HCT116 (cell line): ENCODE results near the gene PRKAG1.

ENCODE experiments used
- CTCF ChIP-seq, 3 experiments: fragments of 200-600 bp in 1 of 3; sonication (generic) in 1 of 3; IDR thresholded peaks in 2 of 3; conservative IDR thresholded peaks in 1 of 3; 2 replicates each; pipeline ENCODE4 v1.5.1; 2012 to 2017; ENCODE audit warnings: low read depth in 2 of 3, low read length in 2 of 3, antibody characterized with exemption in 1 of 3, borderline replicate concordance in 1 of 3, control low read depth in 1 of 3, mild to moderate bottlenecking in 1 of 3, mixed read lengths in 1 of 3, mixed run types in 1 of 3, moderate library complexity in 1 of 3; ENCODE audit not compliant: insufficient read depth in 1 of 3
- EZH2 ChIP-seq: fragments of 200-600 bp; sonication (generic); IDR thresholded peaks from 2 replicates; pipeline ENCODE4 v1.6.1; 2017; ENCODE audit warnings: antibody characterized with exemption, mixed run types
- FOSL1 ChIP-seq: IDR thresholded peaks from 2 replicates; pipeline ENCODE4 v1.6.1; 2012; ENCODE audit warnings: low read depth
- POLR2A ChIP-seq: IDR thresholded peaks from 2 replicates; pipeline ENCODE4 v1.7.0; 2011; ENCODE audit warnings: borderline replicate concordance; ENCODE audit not compliant: insufficient read depth, insufficient read length; ENCODE audit errors: extremely low read depth
- POLR2AphosphoS5 ChIP-seq: IDR thresholded peaks from 2 replicates; pipeline ENCODE4 v1.6.1; 2011; ENCODE audit warnings: mild to moderate bottlenecking, low read depth, low read length, moderate library complexity
- YY1 ChIP-seq: IDR thresholded peaks from 2 replicates; pipeline ENCODE4 v1.6.1; 2011; ENCODE audit warnings: low read length, low read depth, moderate library complexity, mild to moderate bottlenecking; ENCODE audit not compliant: insufficient replicate concordance; ENCODE audit errors: extremely low read depth

- TF ChIP-seq CTCF (IDR thresholded peaks at IDR 0.05 in 2 of 3, conservative IDR thresholded peaks at IDR 0.05 in 1 of 3; ENCODE audit: borderline replicate concordance in 1 of 3, insufficient read depth in 1 of 3, low read depth in 2 of 3, low read length in 2 of 3) (no peak), POLR2A (no peak), EZH2 (no peak), POLR2AphosphoS5 (no peak), FOSL1 (no peak), YY1 (no peak)
Observed at GRCh38 chr12:49025463-49025862, 6.9 kb upstream of the PRKAG1 start.
